Type B pancreatic cell (in vitro differentiated cells): ENCODE results near the gene COIL. TPM values are rescaled to one million over a fixed set of nuclear protein-coding genes. Genes with fewer than 3 reads are reported as not detected.
A peak's percentile ranks its signal among the peaks of the same experiment; 100 is the strongest.

Experiments used
- DNase-seq: peaks from one replicate; pipeline ENCODE4 v3.0.0; 2021; ENCODE audit warnings: mixed read lengths; ENCODE audit not compliant: unreplicated experiment; ENCODE audit errors: extremely low spot score
- H3K27ac Mint-ChIP-seq: 2 replicates; pipeline ENCODE4 v1.8.0; 2021; ENCODE audit warnings: mild to moderate bottlenecking, mixed read lengths
- H3K27me3 Mint-ChIP-seq: 2 replicates; pipeline ENCODE4 v1.8.0; 2021; ENCODE audit warnings: mixed read lengths
- H3K36me3 Mint-ChIP-seq: 2 replicates; pipeline ENCODE4 v1.8.0; 2021; ENCODE audit warnings: mixed read lengths
- H3K4me1 Mint-ChIP-seq: one replicate; pipeline ENCODE4 v1.8.0; 2021; ENCODE audit warnings: mixed read lengths; ENCODE audit not compliant: unreplicated experiment
- H3K4me3 Mint-ChIP-seq: 2 replicates; pipeline ENCODE4 v1.8.0; 2021; ENCODE audit warnings: mild to moderate bottlenecking, mixed read lengths
- H3K9me3 Mint-ChIP-seq: 2 replicates; pipeline ENCODE4 v1.8.0; 2021; ENCODE audit warnings: mixed read lengths
- CTCF ChIP-seq: fragments of 200-600 bp; sonication (generic); conservative IDR thresholded peaks from 2 replicates; pipeline ENCODE4 v1.5.0; 2021; ENCODE audit warnings: antibody characterized with exemption, mild to moderate bottlenecking
- total RNA-seq: library from RNA; stranded (reverse); gene quantifications from 2 replicates; pipeline ENCODE4 v1.2.1, GENCODE V29; 2021; ENCODE audit warnings: low replicate concordance

Gene COIL
- total RNA-seq, 1 donor from 2014 or later: 26.5 TPM

- no peak for DNase-seq
- Mint-ChIP-seq H3K9me3 (no peaks in the 10 kb centered on the region), H3K4me3 (peak overlapping the region; percentile 83), H3K27me3 (no peaks in the 10 kb centered on the region), H3K36me3 (no peaks in the 10 kb centered on the region), H3K27ac (no peak overlapping the region), H3K4me1 (peaks cover 51% of the 10 kb centered on the region)
- no peak for TF ChIP-seq CTCF
Observed at GRCh38 chr17:56976941-56977608, 16.2 kb upstream of the COIL start.

- DNase-seq: no peak
- Mint-ChIP-seq H3K36me3 (no peaks in the 10 kb centered on the region), H3K9me3 (no peaks in the 10 kb centered on the region), H3K4me3 (no peak overlapping the region), H3K4me1 (peaks cover 53% of the 10 kb centered on the region), H3K27me3 (no peaks in the 10 kb centered on the region), H3K27ac (peak overlapping the region; percentile 1)
- TF ChIP-seq CTCF: no peak
Observed at GRCh38 chr17:56975656-56976055, 14.8 kb upstream of the COIL start.

- no peak for DNase-seq
- TF ChIP-seq CTCF: no peak
- Mint-ChIP-seq H3K4me1 (peaks cover 47% of the 10 kb centered on the region), H3K27me3 (no peaks in the 10 kb centered on the region), H3K9me3 (no peaks in the 10 kb centered on the region), H3K4me3 (no peak overlapping the region), H3K36me3 (no peaks in the 10 kb centered on the region), H3K27ac (no peak overlapping the region)
Observed at GRCh38 chr17:56974055-56974454, 13.2 kb upstream of the COIL start.

GRCh38 chr17:56973520-56973919, 12.7 kb upstream of the COIL start:
- Mint-ChIP-seq H3K9me3 (no peaks in the 10 kb centered on the region), H3K27me3 (no peaks in the 10 kb centered on the region), H3K4me3 (no peak overlapping the region), H3K27ac (no peak overlapping the region), H3K36me3 (no peaks in the 10 kb centered on the region), H3K4me1 (peaks cover 42% of the 10 kb centered on the region)
- DNase-seq: no peak
- no peak for TF ChIP-seq CTCF

GRCh38 chr17:56972111-56972730, 11.4 kb upstream of the COIL start:
- H3K27me3 Mint-ChIP-seq: no peaks in the 10 kb centered on the region
- peaks cover 33% of the 10 kb centered on the region for H3K4me1 Mint-ChIP-seq
- TF ChIP-seq CTCF: no peak

More at GRCh38 chr17:56972111-56972730, 11.4 kb upstream of the COIL start:
- H3K27ac Mint-ChIP-seq: peak overlapping the region; percentile 14
- no peak for DNase-seq
- H3K4me3 Mint-ChIP-seq: no peak overlapping the region
- H3K36me3 Mint-ChIP-seq: no peaks in the 10 kb centered on the region
- H3K9me3 Mint-ChIP-seq: no peaks in the 10 kb centered on the region
